Measurements from ENCODE around the gene CILP2. TPM values are rescaled to one million over a fixed set of nuclear protein-coding genes. Genes with fewer than 3 reads are reported as not detected.

The CILP2 gene
- total and polyA plus RNA-seq, 2 of the 4 experiments (the other 2 are of a cell fraction): 0.18 to 0.87 TPM

DNA sequence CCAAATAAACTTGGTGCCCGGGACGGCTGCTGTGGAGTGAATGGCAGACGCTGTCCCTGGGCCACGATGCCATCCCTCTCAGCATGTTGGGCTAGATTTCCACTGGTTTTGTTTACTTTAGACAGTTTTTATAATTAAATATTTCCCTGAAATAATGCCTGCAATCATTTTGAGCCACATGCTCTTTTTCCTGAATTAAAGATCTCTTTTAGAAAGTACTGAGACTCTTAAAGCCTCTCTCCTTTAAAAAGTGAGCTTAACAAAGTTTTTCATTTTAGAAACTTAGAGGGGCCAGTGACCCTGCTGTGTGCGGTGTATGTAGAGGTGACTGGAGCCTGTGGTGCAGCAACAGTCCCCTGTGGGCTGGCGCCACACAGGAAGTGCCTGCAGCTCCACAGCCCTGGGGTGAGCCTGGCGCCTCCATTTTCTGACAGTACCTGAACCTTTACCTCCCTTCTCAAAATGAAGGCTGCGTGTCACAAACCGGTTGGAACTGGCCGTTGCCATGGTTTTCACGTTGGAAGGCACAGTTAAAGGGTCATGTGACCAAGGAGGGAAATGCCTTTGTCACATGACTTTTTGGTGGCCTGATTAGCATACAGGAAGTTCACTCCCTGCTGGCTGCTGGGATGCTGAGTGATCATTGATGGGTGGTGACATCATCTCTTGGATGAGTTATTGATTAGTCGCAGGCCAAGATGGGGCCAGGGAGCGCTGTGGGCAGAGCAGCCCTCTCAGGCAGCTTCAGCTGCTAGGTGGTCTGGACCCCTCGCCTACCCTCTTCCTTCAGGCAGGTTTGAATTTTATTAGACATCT, 49.0 kb upstream of the CILP2 start:
- peak overlapping the region; percentile 96 for H3K4ac ChIP-seq (ENCODE audit: low read depth, low read length)

More for the DNA sequence above, 49.0 kb upstream of the CILP2 start:
- Histone ChIP-seq H2AK5ac (ENCODE audit: low read depth, low read length) (peak overlapping the region; percentile 92), H4K20me1 (ENCODE audit: insufficient read depth, low read length) (no peaks in the 10 kb centered on the region; the same call in 1 of the 2 replicates), H3K56ac (ENCODE audit: extremely low read depth, insufficient read depth, low read length) (peak overlapping the region; percentile 57), H3K4me3 (ENCODE audit: insufficient read depth, low read depth, low read length) (no peak overlapping the region; the same call in 1 of the 2 replicates), H3K9me1 (ENCODE audit: insufficient read depth, low read length) (peaks cover 18% of the 10 kb centered on the region), H4K91ac (ENCODE audit: insufficient read depth, low read depth, low read length) (peak overlapping the region; percentile 84), H3K23ac (ENCODE audit: low read depth, low read length) (peak overlapping the region; percentile 37), H3K4me1 (ENCODE audit: control insufficient read depth, insufficient read depth, low read length) (peaks cover 38% of the 10 kb centered on the region), H2BK5ac (ENCODE audit: low read depth, low read length, poor library complexity, severe bottlenecking) (peak overlapping the region; percentile 73), H3K18ac (ENCODE audit: low read depth, low read length) (peak overlapping the region; percentile 65), H2BK20ac (ENCODE audit: low read depth, low read length) (peak overlapping the region; percentile 24; the same call in 1 of the 2 replicates), H2AFZ (replicated peaks; ENCODE audit: low read length, poor library complexity) (peak overlapping the region; percentile 83), H2AK9ac (replicated peaks; ENCODE audit: low read depth, low read length, poor library complexity) (peak overlapping the region; percentile 93), H3K9me3 (ENCODE audit: control insufficient read depth, insufficient read depth, low read length) (no peaks in the 10 kb centered on the region), H3K14ac (replicated peaks; ENCODE audit: low read depth, low read length) (peak overlapping the region; percentile 27), H4K8ac (ENCODE audit: low read depth in 2 of 2, low read length in 2 of 2) (peak overlapping the region; percentile 64 to 94), H4K5ac (ENCODE audit: low read depth, low read length) (peak overlapping the region; percentile 93), H2BK120ac (ENCODE audit: low read depth, low read length) (peak overlapping the region; percentile 72), H3K27ac (ENCODE audit: insufficient read depth, low read length) (peak overlapping the region; percentile 93), H3K27me3 (ENCODE audit: control insufficient read depth, insufficient read depth, low read length) (no peaks in the 10 kb centered on the region), H3K79me1 (ENCODE audit: low read depth in 1 of 2, low read length in 2 of 2) (peaks cover 15 to 79% of the 10 kb centered on the region in 2 experiments; a peak in 3 of 4 replicates), H3K9ac (ENCODE audit: low read depth, low read length) (peak overlapping the region; percentile 50), H3K36me3 (ENCODE audit: control insufficient read depth, insufficient read depth, low read length) (peaks cover 17% of the 10 kb centered on the region), H3K4me2 (ENCODE audit: low read depth, low read length) (peak overlapping the region; percentile 67), H2BK15ac (ENCODE audit: low read depth, low read length) (peak overlapping the region; percentile 61; the same call in 1 of the 3 replicates)
- intact Hi-C loops (cut with micrococcal nuclease) (loop anchor here (2.0 to 5.0 kb wide), 2 partner anchors 84 to 102 kb away; partner anchors contain the start of gene GATAD2A), dilution Hi-C loops (cut with HindIII; ENCODE audit: low sequenced_read_pairs, unreplicated experiment) (no loop called here), in situ Hi-C loops (cut with MboI; ENCODE audit: low sequenced_read_pairs) (no loop called here)
- TF ChIP-seq, protein P1, sequence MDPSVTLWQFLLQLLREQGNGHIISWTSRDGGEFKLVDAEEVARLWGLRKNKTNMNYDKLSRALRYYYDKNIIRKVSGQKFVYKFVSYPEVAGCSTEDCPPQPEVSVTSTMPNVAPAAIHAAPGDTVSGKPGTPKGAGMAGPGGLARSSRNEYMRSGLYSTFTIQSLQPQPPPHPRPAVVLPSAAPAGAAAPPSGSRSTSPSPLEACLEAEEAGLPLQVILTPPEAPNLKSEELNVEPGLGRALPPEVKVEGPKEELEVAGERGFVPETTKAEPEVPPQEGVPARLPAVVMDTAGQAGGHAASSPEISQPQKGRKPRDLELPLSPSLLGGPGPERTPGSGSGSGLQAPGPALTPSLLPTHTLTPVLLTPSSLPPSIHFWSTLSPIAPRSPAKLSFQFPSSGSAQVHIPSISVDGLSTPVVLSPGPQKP (IDR thresholded peaks at IDR 0.05; ENCODE audit: borderline replicate concordance, low read depth, low read length): no peak
- TF ChIP-seq BHLHE40 (IDR thresholded peaks at IDR 0.05; ENCODE audit: low read depth, low read length) (peak; percentile 26; the same call in 1 of the 2 replicates), CEBPB (IDR thresholded peaks at IDR 0.05; ENCODE audit: low read depth, low read length) (no peak; the same call in 1 of the 2 replicates), MAFK (IDR thresholded peaks at IDR 0.05; ENCODE audit: low read depth, low read length) (peak; percentile 36; the same call in 1 of the 2 replicates), NFE2L2 (IDR thresholded peaks at IDR 0.05; ENCODE audit: low read depth, low read length) (0 out of 2 replicates have a peak, but pooled peaks have one; percentile 4), SMC3 (IDR thresholded peaks at IDR 0.05; ENCODE audit: low read depth, low read length) (no peak), MXI1 (IDR thresholded peaks at IDR 0.05; ENCODE audit: borderline replicate concordance, low read depth, low read length) (peak; percentile 7; the same call in 1 of the 2 replicates), FOS (IDR thresholded peaks at IDR 0.05; ENCODE audit: low read depth, low read length) (peak; percentile 39; the same call in 1 of the 2 replicates), POLR2A (IDR thresholded peaks at IDR 0.05; ENCODE audit: low read depth, low read length) (peak; percentile 24; the same call in 1 of the 2 replicates)
- TF ChIP-seq, protein P2, sequence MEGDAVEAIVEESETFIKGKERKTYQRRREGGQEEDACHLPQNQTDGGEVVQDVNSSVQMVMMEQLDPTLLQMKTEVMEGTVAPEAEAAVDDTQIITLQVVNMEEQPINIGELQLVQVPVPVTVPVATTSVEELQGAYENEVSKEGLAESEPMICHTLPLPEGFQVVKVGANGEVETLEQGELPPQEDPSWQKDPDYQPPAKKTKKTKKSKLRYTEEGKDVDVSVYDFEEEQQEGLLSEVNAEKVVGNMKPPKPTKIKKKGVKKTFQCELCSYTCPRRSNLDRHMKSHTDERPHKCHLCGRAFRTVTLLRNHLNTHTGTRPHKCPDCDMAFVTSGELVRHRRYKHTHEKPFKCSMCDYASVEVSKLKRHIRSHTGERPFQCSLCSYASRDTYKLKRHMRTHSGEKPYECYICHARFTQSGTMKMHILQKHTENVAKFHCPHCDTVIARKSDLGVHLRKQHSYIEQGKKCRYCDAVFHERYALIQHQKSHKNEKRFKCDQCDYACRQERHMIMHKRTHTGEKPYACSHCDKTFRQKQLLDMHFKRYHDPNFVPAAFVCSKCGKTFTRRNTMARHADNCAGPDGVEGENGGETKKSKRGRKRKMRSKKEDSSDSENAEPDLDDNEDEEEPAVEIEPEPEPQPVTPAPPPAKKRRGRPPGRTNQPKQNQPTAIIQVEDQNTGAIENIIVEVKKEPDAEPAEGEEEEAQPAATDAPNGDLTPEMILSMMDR (conservative IDR thresholded peaks at IDR 0.05; ENCODE audit: low read depth, low read length): no peak
- TF ChIP-seq, protein P3, sequence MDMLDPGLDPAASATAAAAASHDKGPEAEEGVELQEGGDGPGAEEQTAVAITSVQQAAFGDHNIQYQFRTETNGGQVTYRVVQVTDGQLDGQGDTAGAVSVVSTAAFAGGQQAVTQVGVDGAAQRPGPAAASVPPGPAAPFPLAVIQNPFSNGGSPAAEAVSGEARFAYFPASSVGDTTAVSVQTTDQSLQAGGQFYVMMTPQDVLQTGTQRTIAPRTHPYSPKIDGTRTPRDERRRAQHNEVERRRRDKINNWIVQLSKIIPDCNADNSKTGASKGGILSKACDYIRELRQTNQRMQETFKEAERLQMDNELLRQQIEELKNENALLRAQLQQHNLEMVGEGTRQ (IDR thresholded peaks at IDR 0.05; ENCODE audit: low read depth, low read length): peak; percentile 99
- WGBS, 2 experiments (ENCODE audit: extremely low coverage in 2 of 2, insufficient read length in 1 of 2): no CpG with 5 or more reads among the region's 14 CpGs
- ChIA-PET CTCF (interaction anchor here (1.0 to 2.7 kb wide), 2 partner anchors 83 to 121 kb away, joined by 4 to 15 read pairs; partner anchors contain the start of gene GATAD2A), POLR2A (ENCODE audit: unreplicated experiment) (interaction anchor here (0.6 kb wide), 1 partner anchor 35 kb away, joined by 3 read pairs; no protein-coding TSS in a partner anchor)
- no TSS peak for BruUV-seq (replicated peaks)
- ATAC-seq (ENCODE audit: low read depth) (peak; percentile 54), DNase-seq (peak; percentile 96)

Data from IMR-90 (cell line).